Mucosa of descending colon (tissue), 3 donors: ENCODE measurements around the gene SYNGR3. TPM values are rescaled to one million over a fixed set of nuclear protein-coding genes. Genes with fewer than 3 reads are reported as not detected.

Experiments
- ATAC-seq: fragments of 200-7000 bp; cut with Tn5 transposase; one replicate; pipeline ENCODE4 v1.9.1; 2020; ENCODE audit warnings: mild to moderate bottlenecking, moderate library complexity
- DNase-seq, 3 donors: peaks; one replicate each; pipeline ENCODE4 v3.0.0-alpha.2; 2020
- H3K36me3 ChIP-seq: fragments of 200-600 bp; one replicate; pipeline ENCODE4 v1.8.0; 2021; ENCODE audit warnings: low read depth, mild to moderate bottlenecking
- H3K4me1 ChIP-seq: fragments of 200-600 bp; one replicate; pipeline ENCODE4 v1.8.0; 2021; ENCODE audit warnings: low read depth, mild to moderate bottlenecking
- H3K4me3 ChIP-seq: fragments of 200-600 bp; one replicate; pipeline ENCODE4 v1.8.0; 2021; ENCODE audit warnings: mild to moderate bottlenecking
- H3K9me3 ChIP-seq: fragments of 200-600 bp; one replicate; pipeline ENCODE4 v1.8.0; 2021; ENCODE audit warnings: mild to moderate bottlenecking
- CTCF ChIP-seq: fragments of 200-600 bp; IDR thresholded peaks from one replicate; pipeline ENCODE4 v1.8.0; 2022; ENCODE audit warnings: antibody characterized with exemption, mild to moderate bottlenecking
- intact Hi-C, 2 donors: fragments of 100-400 bp; cut with DNase I in 1 of 2; cut with micrococcal nuclease in 1 of 2; formaldehyde crosslinking; loops; one replicate each; pipeline versions ENCODE4 v1.11.0 to v1.11.1; 2022; cut with DNase I, micrococcal nuclease
- total RNA-seq, 3 donors: library from RNA; stranded (reverse); fragmentation: NEBNext Ultra II Directional in 2 of 3; extraction: Animal tissue kit (Norgen Biotek cat#: 25700) in 2 of 3; gene quantifications; one replicate each; pipeline versions ENCODE4 v1.2.1 to v1.2.4, GENCODE V29; 2021 to 2023
- donor health status: DM: no; HTN: no; CAD: no; lungs with moderate emphysema.
- donor health status: DM: no; HTN: no; CAD: no.
- donor health status: DM: no; HTN: yes; CAD: no.

Gene SYNGR3
- total RNA-seq, 3 donors from 2014 or later = 1.3 to 7.9 (median 1.5) TPM

- intact Hi-C loops = no loop called here
- H3K9me3 ChIP-seq = no peaks in the 10 kb centered on the region
- no peak for TF ChIP-seq CTCF
- peaks cover 33% of the 10 kb centered on the region for H3K4me1 ChIP-seq
- no peak overlapping the region for H3K4me3 ChIP-seq
- peak; percentile 18 for ATAC-seq
- H3K36me3 ChIP-seq = no peaks in the 10 kb centered on the region
- DNase-seq = peak; percentile 72 to 85 (median 84)
Observed at GRCh38 chr16:1990351-1991134, 773 bp downstream of the SYNGR3 start.

- Histone ChIP-seq H3K36me3 (no peaks in the 10 kb centered on the region), H3K4me3 (no peak overlapping the region), H3K4me1 (peaks cover 27% of the 10 kb centered on the region), H3K9me3 (no peaks in the 10 kb centered on the region)
- ATAC-seq = peak; percentile 37
- intact Hi-C loops = no loop called here
- DNase-seq = peak; percentile 59 to 85 (median 67)
- no peak for TF ChIP-seq CTCF
Observed at GRCh38 chr16:1991135-1991551, 1.4 kb downstream of the SYNGR3 start.

GRCh38 chr16:1991588-1991947, 1.8 kb downstream of the SYNGR3 start:
- peaks cover 24% of the 10 kb centered on the region for H3K4me1 ChIP-seq
- intact Hi-C loops = no loop called here
- ATAC-seq (no peak), DNase-seq (peak in 1 of 3 donors; percentile 27)
- H3K36me3 ChIP-seq = no peaks in the 10 kb centered on the region
- no peak overlapping the region for H3K4me3 ChIP-seq
- TF ChIP-seq CTCF = no peak
- H3K9me3 ChIP-seq = no peaks in the 10 kb centered on the region

GRCh38 chr16:1991948-1992703, 2.4 kb downstream of the SYNGR3 start:
- no peak overlapping the region for H3K4me3 ChIP-seq
- ATAC-seq (peak; percentile 84), DNase-seq (peak; percentile 97 to 98 (median 98))
- no peak for TF ChIP-seq CTCF
- H3K4me1 ChIP-seq = peaks cover 28% of the 10 kb centered on the region
- H3K9me3 ChIP-seq = no peaks in the 10 kb centered on the region
- no peaks in the 10 kb centered on the region for H3K36me3 ChIP-seq
- intact Hi-C loops = no loop called here

- Histone ChIP-seq H3K36me3 (no peaks in the 10 kb centered on the region), H3K4me1 (peaks cover 28% of the 10 kb centered on the region), H3K9me3 (no peaks in the 10 kb centered on the region), H3K4me3 (no peak overlapping the region)
- TF ChIP-seq CTCF = no peak
- DNase-seq = peak in 1 of 3 donors; percentile 82
- intact Hi-C loops = no loop called here
- no peak for ATAC-seq
Observed at GRCh38 chr16:1992704-1993317, 3.0 kb downstream of the SYNGR3 start.
